Heart left ventricle (tissue), 13 donors: Measurements from ENCODE around the gene CLDN4.

Experiments used
- POLR2A ChIP-seq, 2 donors: fragments of 450-650 bp; IDR thresholded peaks; one replicate each; pipeline ENCODE4 v1.6.1; 2017; ENCODE audit warnings: antibody characterized with exemption in 2 of 2, mild to moderate bottlenecking in 2 of 2, moderate library complexity in 2 of 2
- TF ChIP-seq, protein P1 (sequence below), 12 donors: fragments of 200-600 bp; sonication (generic) in 4 of 12; IDR thresholded peaks; one replicate each; pipeline versions ENCODE4 v1.5.0 to v1.8.0; 2018 to 2022; ENCODE audit warnings: antibody characterized with exemption in 12 of 12, mild to moderate bottlenecking in 5 of 12
- donor health status: ischemic (EF 13 %, LVEDD 7.1; RV severe dilation, severe dysfunction).
- donor health status: DM: no; HTN: yes; CAD: no.
- donor health status: DM: no; HTN: no; CAD: no.
- donor health status: ischemic (EF 25% LVEDD 6.9; RV normal size, moderate dysfunction).
- donor health status: ischemic (EF 25% LVEDD 5.7; RV mildly dilated, moderate dysfunction).
- donor health status: ischemic (EF 35%, LVEDD 5.7; RV mildly dilated, moderate dysfunction).
- donor health status: nonischemic (EF 11% LVEDD 7.7; RV severe dilation, severe dysfunction).
- donor health status: DM: yes; HTN: yes; CAD: no.
- donor health status: PGD.
- donor health status: ischemic (EF 29% LVEDD 5.4; RV normal size, mild dysfunction).
- donor health status: nonischemic (EF 23%, LVEDD 6.1; RV moderate dilation, normal function).

DNA sequence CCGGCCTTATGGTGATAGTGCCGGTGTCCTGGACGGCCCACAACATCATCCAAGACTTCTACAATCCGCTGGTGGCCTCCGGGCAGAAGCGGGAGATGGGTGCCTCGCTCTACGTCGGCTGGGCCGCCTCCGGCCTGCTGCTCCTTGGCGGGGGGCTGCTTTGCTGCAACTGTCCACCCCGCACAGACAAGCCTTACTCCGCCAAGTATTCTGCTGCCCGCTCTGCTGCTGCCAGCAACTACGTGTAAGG lies 713 bp downstream of the CLDN4 start:
- TF ChIP-seq POLR2A (IDR thresholded peaks at IDR 0.05), result no peak
- TF ChIP-seq, protein P1, sequence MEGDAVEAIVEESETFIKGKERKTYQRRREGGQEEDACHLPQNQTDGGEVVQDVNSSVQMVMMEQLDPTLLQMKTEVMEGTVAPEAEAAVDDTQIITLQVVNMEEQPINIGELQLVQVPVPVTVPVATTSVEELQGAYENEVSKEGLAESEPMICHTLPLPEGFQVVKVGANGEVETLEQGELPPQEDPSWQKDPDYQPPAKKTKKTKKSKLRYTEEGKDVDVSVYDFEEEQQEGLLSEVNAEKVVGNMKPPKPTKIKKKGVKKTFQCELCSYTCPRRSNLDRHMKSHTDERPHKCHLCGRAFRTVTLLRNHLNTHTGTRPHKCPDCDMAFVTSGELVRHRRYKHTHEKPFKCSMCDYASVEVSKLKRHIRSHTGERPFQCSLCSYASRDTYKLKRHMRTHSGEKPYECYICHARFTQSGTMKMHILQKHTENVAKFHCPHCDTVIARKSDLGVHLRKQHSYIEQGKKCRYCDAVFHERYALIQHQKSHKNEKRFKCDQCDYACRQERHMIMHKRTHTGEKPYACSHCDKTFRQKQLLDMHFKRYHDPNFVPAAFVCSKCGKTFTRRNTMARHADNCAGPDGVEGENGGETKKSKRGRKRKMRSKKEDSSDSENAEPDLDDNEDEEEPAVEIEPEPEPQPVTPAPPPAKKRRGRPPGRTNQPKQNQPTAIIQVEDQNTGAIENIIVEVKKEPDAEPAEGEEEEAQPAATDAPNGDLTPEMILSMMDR (IDR thresholded peaks at IDR 0.05), result no peak
